HFF-Myc (cell line): ENCODE results near the gene TRIM29.

Experiments used
- DNase-seq: peaks from one replicate; pipeline ENCODE4 v3.0.0-alpha.2; 2011; ENCODE audit warnings: low read depth; ENCODE audit errors: extremely low read depth
- H3K4me3 ChIP-seq: replicated peaks from 2 replicates; pipeline ENCODE4 v1.5.1; 2011; ENCODE audit warnings: low read depth, mild to moderate bottlenecking, control low read depth, low read length
- TF ChIP-seq, protein P1 (sequence below): IDR thresholded peaks from 2 replicates; pipeline ENCODE4 v1.5.1; 2012; ENCODE audit warnings: mild to moderate bottlenecking, low read depth, low read length, control low read depth; ENCODE audit errors: missing control alignments

TRIM29 gene

DNA sequence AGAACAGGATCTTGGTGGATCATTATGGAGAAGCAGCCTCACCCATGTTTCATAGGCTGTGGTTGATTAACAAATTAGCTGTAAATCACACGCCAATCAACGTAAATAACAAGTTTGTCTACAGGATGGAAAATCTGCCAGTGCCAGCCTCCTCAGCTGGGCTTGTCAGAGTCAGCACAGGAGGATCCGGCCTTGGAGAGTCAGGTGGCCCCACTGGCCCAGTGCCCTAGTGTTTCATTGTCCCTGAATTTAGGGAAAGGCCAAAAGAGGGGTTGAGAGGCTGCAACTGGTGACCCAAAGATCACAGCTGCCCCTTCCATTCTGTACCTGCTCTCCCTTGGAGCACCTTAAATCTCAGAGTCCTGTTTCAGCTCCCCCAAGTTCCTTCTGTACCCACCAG lies 42.4 kb downstream of the TRIM29 start:
- DNase-seq: no peak
- H3K4me3 ChIP-seq: no peak overlapping the region
- TF ChIP-seq, protein P1, sequence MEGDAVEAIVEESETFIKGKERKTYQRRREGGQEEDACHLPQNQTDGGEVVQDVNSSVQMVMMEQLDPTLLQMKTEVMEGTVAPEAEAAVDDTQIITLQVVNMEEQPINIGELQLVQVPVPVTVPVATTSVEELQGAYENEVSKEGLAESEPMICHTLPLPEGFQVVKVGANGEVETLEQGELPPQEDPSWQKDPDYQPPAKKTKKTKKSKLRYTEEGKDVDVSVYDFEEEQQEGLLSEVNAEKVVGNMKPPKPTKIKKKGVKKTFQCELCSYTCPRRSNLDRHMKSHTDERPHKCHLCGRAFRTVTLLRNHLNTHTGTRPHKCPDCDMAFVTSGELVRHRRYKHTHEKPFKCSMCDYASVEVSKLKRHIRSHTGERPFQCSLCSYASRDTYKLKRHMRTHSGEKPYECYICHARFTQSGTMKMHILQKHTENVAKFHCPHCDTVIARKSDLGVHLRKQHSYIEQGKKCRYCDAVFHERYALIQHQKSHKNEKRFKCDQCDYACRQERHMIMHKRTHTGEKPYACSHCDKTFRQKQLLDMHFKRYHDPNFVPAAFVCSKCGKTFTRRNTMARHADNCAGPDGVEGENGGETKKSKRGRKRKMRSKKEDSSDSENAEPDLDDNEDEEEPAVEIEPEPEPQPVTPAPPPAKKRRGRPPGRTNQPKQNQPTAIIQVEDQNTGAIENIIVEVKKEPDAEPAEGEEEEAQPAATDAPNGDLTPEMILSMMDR: no peak

DNA sequence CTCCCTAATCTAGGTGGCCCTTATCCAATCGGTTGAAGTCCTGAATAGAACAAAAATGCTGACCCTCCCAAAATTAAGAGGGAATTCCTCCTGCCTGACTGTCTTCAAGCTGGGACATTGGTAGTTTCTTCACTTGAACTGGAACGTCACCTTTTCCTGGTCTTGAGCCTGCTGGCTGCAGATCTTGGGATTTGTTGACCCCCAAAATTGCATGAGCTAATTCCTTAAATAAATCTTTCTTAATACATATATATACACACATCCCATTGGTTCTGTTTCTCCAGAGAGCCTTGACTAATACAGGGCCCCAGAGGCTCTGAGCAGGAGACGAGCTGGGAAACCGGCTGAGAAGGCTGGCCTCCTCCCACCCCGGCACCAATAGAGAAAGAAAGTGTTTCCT lies 46.2 kb downstream of the TRIM29 start:
- no peak for DNase-seq
- no peak overlapping the region for H3K4me3 ChIP-seq
- TF ChIP-seq, protein P1: no peak

DNA sequence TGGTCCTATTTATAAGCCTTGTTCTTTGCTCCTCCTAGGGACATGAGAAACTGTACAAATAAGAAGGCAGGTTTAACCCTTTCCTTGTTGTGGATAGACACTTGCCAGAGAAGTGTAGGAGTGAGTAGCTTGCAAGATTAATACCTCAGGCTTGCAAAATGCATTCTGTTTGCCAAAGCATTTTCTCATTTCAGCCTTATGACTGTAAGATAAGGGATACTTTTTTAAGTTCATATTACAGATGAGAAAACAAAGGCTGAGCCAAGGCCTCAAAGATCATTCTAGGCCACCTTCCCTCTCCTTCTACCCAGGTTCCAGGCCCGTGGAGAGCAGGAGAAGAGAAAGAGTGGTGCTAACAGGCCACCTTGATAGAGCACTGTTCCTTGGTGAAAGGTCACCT lies 46.8 kb downstream of the TRIM29 start:
- no peak overlapping the region for H3K4me3 ChIP-seq
- TF ChIP-seq, protein P1: no peak
- no peak for DNase-seq

DNA sequence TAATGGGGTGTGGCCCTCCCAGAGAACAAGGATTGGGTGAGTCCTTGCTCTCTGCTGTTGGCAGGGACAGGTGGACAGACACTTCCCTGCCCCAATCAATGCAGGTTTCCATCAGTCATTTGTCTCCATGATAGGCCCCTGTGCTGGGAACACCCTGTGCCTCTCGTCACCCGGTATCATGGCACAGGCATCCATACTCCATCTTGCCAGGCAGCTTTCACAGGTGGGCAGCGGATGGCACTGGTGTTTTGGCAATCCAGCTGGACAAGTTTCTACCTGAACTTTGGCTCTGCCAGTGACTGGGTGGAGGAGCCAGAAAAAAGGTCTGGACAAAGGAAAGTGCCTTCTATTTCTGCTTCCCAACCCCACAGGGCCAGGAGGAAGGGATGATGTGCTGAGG lies 47.5 kb downstream of the TRIM29 start:
- no peak for DNase-seq
- H3K4me3 ChIP-seq: no peak overlapping the region
- TF ChIP-seq, protein P1: no peak

DNA sequence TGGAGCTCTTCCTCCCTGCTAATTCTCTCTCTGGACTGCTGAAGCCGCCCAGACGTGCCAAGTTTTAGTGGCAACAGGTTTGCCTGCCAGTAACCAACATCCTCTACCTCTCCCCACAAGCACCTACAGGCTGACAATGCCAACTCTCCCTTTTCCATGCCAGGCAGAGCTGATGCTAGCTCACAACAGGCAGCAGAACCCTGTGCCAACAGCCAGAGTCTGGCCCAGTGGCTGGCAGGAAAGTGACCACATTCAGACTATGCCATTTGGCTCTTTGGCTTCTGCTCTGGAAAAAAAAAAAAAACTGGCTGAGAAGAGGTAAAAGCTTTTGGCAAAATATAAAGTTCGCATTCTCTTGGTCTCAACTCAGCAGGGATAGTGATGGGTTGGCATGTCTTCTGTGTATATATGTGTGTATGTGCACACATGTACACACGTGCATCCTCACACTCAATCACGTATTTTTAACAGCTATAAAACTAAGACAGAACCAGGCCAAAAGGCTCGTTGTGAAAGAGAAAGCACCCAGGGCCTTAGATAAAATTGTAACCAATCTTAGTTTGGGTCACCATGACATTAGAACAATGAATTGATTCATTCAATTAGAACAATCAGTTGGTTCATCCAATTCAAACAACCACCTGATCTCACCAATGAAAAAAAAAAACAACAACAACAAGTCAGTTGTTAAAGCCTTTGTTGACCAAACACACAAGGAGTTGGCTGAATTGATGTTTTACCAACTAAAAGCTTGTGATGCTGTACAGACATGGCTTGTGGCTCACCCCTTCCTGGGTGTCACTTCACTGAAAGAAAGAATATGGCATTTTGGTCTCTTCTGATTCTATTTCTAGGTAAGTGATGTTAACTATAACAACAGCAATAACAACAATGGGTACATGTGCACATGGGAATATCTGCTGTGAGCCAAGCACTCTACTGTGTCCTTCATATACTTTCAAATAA lies 48.6 kb downstream of the TRIM29 start:
- no peak overlapping the region for H3K4me3 ChIP-seq
- no peak for DNase-seq
- TF ChIP-seq, protein P1: no peak

DNA sequence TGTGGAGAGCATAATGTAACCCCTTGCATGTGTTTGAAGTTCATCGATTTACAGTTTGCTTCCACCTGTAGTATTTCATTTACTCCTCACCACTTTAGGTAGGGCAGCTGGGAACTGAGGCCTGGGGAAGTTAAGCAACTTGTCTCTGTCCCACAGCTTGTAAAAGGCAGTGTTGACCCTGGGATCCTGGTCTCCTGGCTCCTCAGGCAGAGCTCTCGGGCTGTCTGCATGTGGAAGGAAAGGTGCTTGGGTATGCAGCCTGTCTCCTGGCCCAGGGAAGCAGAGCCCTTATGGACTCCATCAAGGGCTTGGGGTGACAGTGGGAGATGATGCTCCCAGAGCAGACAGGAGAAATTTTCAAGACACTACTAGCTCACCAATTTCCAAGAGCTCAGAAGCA lies 49.9 kb downstream of the TRIM29 start:
- DNase-seq: no peak
- TF ChIP-seq, protein P1: no peak
- no peak overlapping the region for H3K4me3 ChIP-seq
